ENCODE results near the gene VAV2.

- TF ChIP-seq CTCF (IDR thresholded peaks at IDR 0.05) (no peak), RCOR1 (IDR thresholded peaks at IDR 0.05; ENCODE audit: low read depth, low read length) (no peak), CBX8 (IDR thresholded peaks at IDR 0.05) (no peak), CHD2 (IDR thresholded peaks at IDR 0.05; ENCODE audit: low read length, partially characterized antibody) (no peak), MAZ (IDR thresholded peaks at IDR 0.05; ENCODE audit: borderline replicate concordance, low read depth, low read length) (no peak), SREBF2 (IDR thresholded peaks at IDR 0.05) (no peak), POLR2A (IDR thresholded peaks at IDR 0.05; ENCODE audit: low read length) (no peak), ZSCAN20 (CRISPR knock-in tag; IDR thresholded peaks at IDR 0.05) (no peak)
- TF ChIP-seq, protein P1, sequence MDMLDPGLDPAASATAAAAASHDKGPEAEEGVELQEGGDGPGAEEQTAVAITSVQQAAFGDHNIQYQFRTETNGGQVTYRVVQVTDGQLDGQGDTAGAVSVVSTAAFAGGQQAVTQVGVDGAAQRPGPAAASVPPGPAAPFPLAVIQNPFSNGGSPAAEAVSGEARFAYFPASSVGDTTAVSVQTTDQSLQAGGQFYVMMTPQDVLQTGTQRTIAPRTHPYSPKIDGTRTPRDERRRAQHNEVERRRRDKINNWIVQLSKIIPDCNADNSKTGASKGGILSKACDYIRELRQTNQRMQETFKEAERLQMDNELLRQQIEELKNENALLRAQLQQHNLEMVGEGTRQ (IDR thresholded peaks at IDR 0.05) = no peak
- TF ChIP-seq, protein P2, sequence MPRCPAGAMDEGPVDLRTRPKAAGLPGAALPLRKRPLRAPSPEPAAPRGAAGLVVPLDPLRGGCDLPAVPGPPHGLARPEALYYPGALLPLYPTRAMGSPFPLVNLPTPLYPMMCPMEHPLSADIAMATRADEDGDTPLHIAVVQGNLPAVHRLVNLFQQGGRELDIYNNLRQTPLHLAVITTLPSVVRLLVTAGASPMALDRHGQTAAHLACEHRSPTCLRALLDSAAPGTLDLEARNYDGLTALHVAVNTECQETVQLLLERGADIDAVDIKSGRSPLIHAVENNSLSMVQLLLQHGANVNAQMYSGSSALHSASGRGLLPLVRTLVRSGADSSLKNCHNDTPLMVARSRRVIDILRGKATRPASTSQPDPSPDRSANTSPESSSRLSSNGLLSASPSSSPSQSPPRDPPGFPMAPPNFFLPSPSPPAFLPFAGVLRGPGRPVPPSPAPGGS (IDR thresholded peaks at IDR 0.05) = no peak
- TF ChIP-seq, protein P3, sequence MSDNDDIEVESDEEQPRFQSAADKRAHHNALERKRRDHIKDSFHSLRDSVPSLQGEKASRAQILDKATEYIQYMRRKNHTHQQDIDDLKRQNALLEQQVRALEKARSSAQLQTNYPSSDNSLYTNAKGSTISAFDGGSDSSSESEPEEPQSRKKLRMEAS (IDR thresholded peaks at IDR 0.05) = no peak
These were observed 13.3 kb upstream of the VAV2 start for GRCh38 chr9:134005381-134005780.

Data from A549 (cell line).